ENCODE measurements around the gene TIGD1.
"Not testable (repeated sequence)": the region's sequence is repeated elsewhere in the genome, so short reads cannot be mapped to it uniquely, and the experiment has no call there.

Gene TIGD1

GRCh38 chr2:232550354-232551249 is at the start of gene TIGD1, which contains the start of gene EIF4E2:
TSS of gene TIGD1 (minus strand) at chr2:232550557. CDS start at chr2:232549882, 675 bp downstream.
TSS of gene EIF4E2 (plus strand) at chr2:232550689. CDS start at chr2:232550725, 36 bp downstream.
- DNase-seq, result peak; percentile 66

- DNase-seq, result no peak
Observed at GRCh38 chr2:232598293-232598692, 47.9 kb upstream of the TIGD1 start.

- no peak for DNase-seq
Observed at GRCh38 chr2:232597362-232598079, 47.2 kb upstream of the TIGD1 start.

- DNase-seq, result no peak
Observed at GRCh38 chr2:232593982-232594381, 43.6 kb upstream of the TIGD1 start.

- no peak for DNase-seq
Observed at GRCh38 chr2:232592772-232593395, 42.5 kb upstream of the TIGD1 start.

GRCh38 chr2:232588680-232589585 is 38.6 kb upstream of the TIGD1 start:
- no peak for DNase-seq

GRCh38 chr2:232588031-232588430 is 37.7 kb upstream of the TIGD1 start:
- DNase-seq, result no peak

- no peak for DNase-seq
Observed at GRCh38 chr2:232587512-232587911, 37.2 kb upstream of the TIGD1 start.

GRCh38 chr2:232586943-232587505 is 36.7 kb upstream of the TIGD1 start:
- no peak for DNase-seq

GRCh38 chr2:232584238-232584637 is 33.9 kb upstream of the TIGD1 start:
- no peak for DNase-seq

GRCh38 chr2:232581725-232582124 is 31.4 kb upstream of the TIGD1 start:
- DNase-seq, result no peak

- no peak for DNase-seq
Observed at GRCh38 chr2:232580648-232580981, 30.3 kb upstream of the TIGD1 start.

GRCh38 chr2:232578626-232579025 is 28.3 kb upstream of the TIGD1 start:
- no peak for DNase-seq

GRCh38 chr2:232577841-232578240 is 27.5 kb upstream of the TIGD1 start:
- DNase-seq, result no peak

GRCh38 chr2:232576995-232577394 is 26.6 kb upstream of the TIGD1 start:
- no peak for DNase-seq

- DNase-seq, result no peak
Observed at GRCh38 chr2:232575404-232575746, 25.0 kb upstream of the TIGD1 start.

- no peak for DNase-seq
Observed at GRCh38 chr2:232574674-232575403, 24.5 kb upstream of the TIGD1 start.

GRCh38 chr2:232573771-232574435 is 23.5 kb upstream of the TIGD1 start:
- no peak for DNase-seq

- no peak for DNase-seq
Observed at GRCh38 chr2:232573042-232573441, 22.7 kb upstream of the TIGD1 start.

- DNase-seq, result no peak
Observed at GRCh38 chr2:232571026-232571474, 20.7 kb upstream of the TIGD1 start.

GRCh38 chr2:232570481-232570880 is 20.1 kb upstream of the TIGD1 start:
- not testable (repeated sequence) for DNase-seq

All from SIG-M5 (cell line).